Activated naive CD4-positive, alpha-beta T cell treated with anti-CD3 and anti-CD28 coated beads for 36 hours (primary cell): Measurements from ENCODE around the gene FEM1B. TPM values are rescaled to one million over a fixed set of nuclear protein-coding genes. Genes with fewer than 3 reads are reported as not detected.
A peak's percentile ranks its signal among the peaks of the same experiment; 100 is the strongest.

Experiments
- CTCF ChIA-PET: fragments of 350-600 bp; sonication (Branson Sonifier 250); formaldehyde crosslinking; loops from one replicate; lab custom pipeline; 2021; ENCODE audit warnings: antibody characterized with exemption; lab: Charles Lee
- DNase-seq: peaks from one replicate; pipeline ENCODE4 v3.0.0-alpha.2; 2020
- H3K27ac Mint-ChIP-seq: one replicate; pipeline ENCODE4 v1.8.0; 2021; ENCODE audit warnings: mild to moderate bottlenecking, mixed read lengths
- H3K27me3 Mint-ChIP-seq: one replicate; pipeline ENCODE4 v1.8.0; 2021; ENCODE audit warnings: low read depth, mixed read lengths
- H3K36me3 Mint-ChIP-seq: one replicate; pipeline ENCODE4 v1.8.0; 2021; ENCODE audit warnings: low read depth, mixed read lengths
- H3K4me1 Mint-ChIP-seq: one replicate; pipeline ENCODE4 v1.8.0; 2021; ENCODE audit warnings: low read depth, mixed read lengths
- H3K4me3 Mint-ChIP-seq: one replicate; pipeline ENCODE4 v1.8.0; 2021; ENCODE audit warnings: mild to moderate bottlenecking, moderate library complexity, mixed read lengths
- H3K9me3 Mint-ChIP-seq: one replicate; pipeline ENCODE4 v1.8.0; 2021; ENCODE audit warnings: mixed read lengths
- intact Hi-C: fragments of 100-400 bp; cut with micrococcal nuclease; formaldehyde crosslinking; loops from one replicate; pipeline ENCODE4 v1.15.1; 2023
- total RNA-seq, 2 experiments: library from RNA; stranded (reverse); gene quantifications; one replicate each; pipeline ENCODE4 v1.2.3, GENCODE V29; 2021

The FEM1B gene
- total RNA-seq, 2 experiments from 2014 or later: 30.3 to 34.2 TPM

GRCh38 chr15:68235022-68235421 is 42.5 kb upstream of the FEM1B start:
- Mint-ChIP-seq H3K4me3 (no peak overlapping the region), H3K36me3 (no peaks in the 10 kb centered on the region), H3K4me1 (peaks cover 14% of the 10 kb centered on the region), H3K27ac (no peak overlapping the region), H3K27me3 (no peaks in the 10 kb centered on the region), H3K9me3 (no peaks in the 10 kb centered on the region)
- DNase-seq: no peak
- intact Hi-C loops: no loop called here
- CTCF ChIA-PET: no interaction called here

- Mint-ChIP-seq H3K27ac (no peak overlapping the region), H3K4me3 (no peak overlapping the region), H3K27me3 (no peaks in the 10 kb centered on the region), H3K36me3 (peaks cover 2% of the 10 kb centered on the region), H3K9me3 (peaks cover 7% of the 10 kb centered on the region), H3K4me1 (no peaks in the 10 kb centered on the region)
- DNase-seq: no peak
- intact Hi-C loops: no loop called here
- CTCF ChIA-PET: interaction anchor here (0.6 to 1.4 kb wide), 2 partner anchors 14 to 1281 kb away, joined by 3 to 6 read pairs; no protein-coding TSS in a partner anchor
Observed at GRCh38 chr15:68239025-68239424, 38.5 kb upstream of the FEM1B start.

- Mint-ChIP-seq H3K4me3 (no peak overlapping the region), H3K36me3 (peaks cover 5% of the 10 kb centered on the region), H3K4me1 (no peaks in the 10 kb centered on the region), H3K9me3 (peaks cover 13% of the 10 kb centered on the region), H3K27me3 (no peaks in the 10 kb centered on the region), H3K27ac (no peak overlapping the region)
- CTCF ChIA-PET: interaction anchor here (1.3 kb wide), 1 partner anchor 9 kb away, joined by 3 read pairs; no protein-coding TSS in a partner anchor
- intact Hi-C loops: no loop called here
- DNase-seq: no peak
Observed at GRCh38 chr15:68241088-68241935, 36.2 kb upstream of the FEM1B start.

GRCh38 chr15:68244235-68244634 is 33.3 kb upstream of the FEM1B start:
- H3K9me3 Mint-ChIP-seq: peaks cover 13% of the 10 kb centered on the region
- no peak overlapping the region for H3K4me3 Mint-ChIP-seq
- no peak overlapping the region for H3K27ac Mint-ChIP-seq
- intact Hi-C loops: no loop called here
- no peaks in the 10 kb centered on the region for H3K4me1 Mint-ChIP-seq
- H3K36me3 Mint-ChIP-seq: peaks cover 5% of the 10 kb centered on the region
- CTCF ChIA-PET: interaction anchor here (1.1 to 1.9 kb wide), 2 partner anchors 9 to 62 kb away, joined by 4 to 10 read pairs; no protein-coding TSS in a partner anchor
- peaks cover under 1% of the 10 kb centered on the region for H3K27me3 Mint-ChIP-seq
- no peak for DNase-seq

- Mint-ChIP-seq H3K27ac (no peak overlapping the region), H3K36me3 (peaks cover 2% of the 10 kb centered on the region), H3K4me3 (no peak overlapping the region), H3K27me3 (peaks cover 2% of the 10 kb centered on the region), H3K9me3 (peaks cover 4% of the 10 kb centered on the region), H3K4me1 (no peaks in the 10 kb centered on the region)
- CTCF ChIA-PET: interaction anchor here (7.6 kb wide), 1 partner anchor 56 kb away, joined by 84 read pairs; no protein-coding TSS in a partner anchor
- intact Hi-C loops: no loop called here
- no peak for DNase-seq
Observed at GRCh38 chr15:68249058-68249713, 28.4 kb upstream of the FEM1B start.

- DNase-seq: peak; percentile 62
- no peak overlapping the region for H3K27ac Mint-ChIP-seq
- H3K36me3 Mint-ChIP-seq: no peaks in the 10 kb centered on the region
- no peaks in the 10 kb centered on the region for H3K4me1 Mint-ChIP-seq
- CTCF ChIA-PET: interaction anchor here (0.6 to 7.6 kb wide), 27 partner anchors 9 to 372 kb away, joined by 3 to 84 read pairs (median 4); partner anchors contain the start of gene FEM1B
- no peak overlapping the region for H3K4me3 Mint-ChIP-seq
- H3K9me3 Mint-ChIP-seq: no peaks in the 10 kb centered on the region
- H3K27me3 Mint-ChIP-seq: peaks cover 3% of the 10 kb centered on the region
- intact Hi-C loops: loop anchor here (1.0 to 5.0 kb wide), 4 partner anchors 46 to 299 kb away; no protein-coding TSS in a partner anchor
Observed at GRCh38 chr15:68252925-68253534, 24.5 kb upstream of the FEM1B start.

- Mint-ChIP-seq H3K4me3 (peak overlapping the region; percentile 70), H3K36me3 (no peaks in the 10 kb centered on the region), H3K9me3 (no peaks in the 10 kb centered on the region), H3K27ac (peak overlapping the region; percentile 66), H3K4me1 (peaks cover 4% of the 10 kb centered on the region), H3K27me3 (peaks cover 3% of the 10 kb centered on the region)
- CTCF ChIA-PET: interaction anchor here (0.6 to 1.1 kb wide), 5 partner anchors 21 to 126 kb away, joined by 3 to 4 read pairs (median 3); partner anchors contain the start of gene FEM1B
- peak; percentile 80 for DNase-seq
- intact Hi-C loops: loop anchor here (1.0 kb wide), 1 partner anchor 20 kb away; the partner anchor contains the start of gene FEM1B
Observed at GRCh38 chr15:68256675-68257450, 20.7 kb upstream of the FEM1B start.

GRCh38 chr15:68258692-68259091 is 18.9 kb upstream of the FEM1B start:
- H3K27me3 Mint-ChIP-seq: peaks cover 3% of the 10 kb centered on the region
- DNase-seq: peak; percentile 68
- H3K4me1 Mint-ChIP-seq: peaks cover 4% of the 10 kb centered on the region
- CTCF ChIA-PET: interaction anchor here (0.9 to 2.1 kb wide), 2 partner anchors 22 to 48 kb away, joined by 3 to 9 read pairs; no protein-coding TSS in a partner anchor
- H3K27ac Mint-ChIP-seq: no peak overlapping the region
- no peaks in the 10 kb centered on the region for H3K9me3 Mint-ChIP-seq
- H3K36me3 Mint-ChIP-seq: no peaks in the 10 kb centered on the region
- no peak overlapping the region for H3K4me3 Mint-ChIP-seq
- intact Hi-C loops: no loop called here

GRCh38 chr15:68259883-68260282 is 17.7 kb upstream of the FEM1B start:
- H3K4me3 Mint-ChIP-seq: no peak overlapping the region
- peaks cover 4% of the 10 kb centered on the region for H3K4me1 Mint-ChIP-seq
- H3K36me3 Mint-ChIP-seq: no peaks in the 10 kb centered on the region
- peaks cover 7% of the 10 kb centered on the region for H3K27me3 Mint-ChIP-seq
- H3K27ac Mint-ChIP-seq: no peak overlapping the region
- DNase-seq: no peak
- CTCF ChIA-PET: interaction anchor here (2.1 kb wide), 1 partner anchor 47 kb away, joined by 9 read pairs; no protein-coding TSS in a partner anchor
- no peaks in the 10 kb centered on the region for H3K9me3 Mint-ChIP-seq
- intact Hi-C loops: no loop called here

- no peak overlapping the region for H3K27ac Mint-ChIP-seq
- CTCF ChIA-PET: interaction anchor here (1.3 kb wide), 1 partner anchor 8 kb away, joined by 5 read pairs; no protein-coding TSS in a partner anchor
- H3K27me3 Mint-ChIP-seq: peaks cover 5% of the 10 kb centered on the region
- no peak overlapping the region for H3K4me3 Mint-ChIP-seq
- no peaks in the 10 kb centered on the region for H3K36me3 Mint-ChIP-seq
- DNase-seq: no peak
- H3K9me3 Mint-ChIP-seq: no peaks in the 10 kb centered on the region
- H3K4me1 Mint-ChIP-seq: peaks cover 4% of the 10 kb centered on the region
- intact Hi-C loops: no loop called here
Observed at GRCh38 chr15:68261241-68261640, 16.3 kb upstream of the FEM1B start.

GRCh38 chr15:68261980-68262379 is 15.6 kb upstream of the FEM1B start:
- intact Hi-C loops: no loop called here
- peaks cover 4% of the 10 kb centered on the region for H3K4me1 Mint-ChIP-seq
- CTCF ChIA-PET: interaction anchor here (0.7 to 1.3 kb wide), 3 partner anchors 9 to 45 kb away, joined by 3 to 5 read pairs (median 3); partner anchors contain the start of gene FEM1B

More at GRCh38 chr15:68261980-68262379, 15.6 kb upstream of the FEM1B start:
- Mint-ChIP-seq H3K9me3 (no peaks in the 10 kb centered on the region), H3K36me3 (no peaks in the 10 kb centered on the region), H3K4me3 (no peak overlapping the region), H3K27ac (no peak overlapping the region), H3K27me3 (peaks cover 5% of the 10 kb centered on the region)
- DNase-seq: no peak
